GM10847 (cell line): Measurements from ENCODE around the gene MBD6.

ENCODE experiments used
- POLR2A ChIP-seq: IDR thresholded peaks from 2 replicates; pipeline ENCODE4 v1.6.1; 2011; ENCODE audit not compliant: insufficient read length; ENCODE audit errors: extremely low read depth

MBD6 gene

DNA sequence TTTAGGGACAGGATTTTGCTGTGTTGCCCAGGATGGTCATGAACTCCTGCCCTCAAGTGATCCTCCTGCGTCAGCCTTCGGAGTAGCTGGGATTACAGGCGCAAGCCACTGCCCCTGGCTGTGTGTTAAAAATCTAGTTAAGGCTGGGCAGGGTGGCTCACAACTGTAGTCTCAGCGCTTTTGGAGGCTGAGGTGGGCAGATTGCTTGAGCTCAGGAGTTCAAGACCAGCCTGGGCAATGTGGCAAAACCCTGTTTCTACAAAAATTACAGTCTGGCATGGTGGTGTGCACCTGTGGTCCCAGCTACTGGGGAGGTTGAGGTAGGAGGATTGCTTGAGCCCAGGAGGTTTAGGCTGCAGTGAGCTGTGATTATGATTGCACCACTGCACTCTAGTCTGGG lies 11.5 kb upstream of the MBD6 start:
- no peak for TF ChIP-seq POLR2A

DNA sequence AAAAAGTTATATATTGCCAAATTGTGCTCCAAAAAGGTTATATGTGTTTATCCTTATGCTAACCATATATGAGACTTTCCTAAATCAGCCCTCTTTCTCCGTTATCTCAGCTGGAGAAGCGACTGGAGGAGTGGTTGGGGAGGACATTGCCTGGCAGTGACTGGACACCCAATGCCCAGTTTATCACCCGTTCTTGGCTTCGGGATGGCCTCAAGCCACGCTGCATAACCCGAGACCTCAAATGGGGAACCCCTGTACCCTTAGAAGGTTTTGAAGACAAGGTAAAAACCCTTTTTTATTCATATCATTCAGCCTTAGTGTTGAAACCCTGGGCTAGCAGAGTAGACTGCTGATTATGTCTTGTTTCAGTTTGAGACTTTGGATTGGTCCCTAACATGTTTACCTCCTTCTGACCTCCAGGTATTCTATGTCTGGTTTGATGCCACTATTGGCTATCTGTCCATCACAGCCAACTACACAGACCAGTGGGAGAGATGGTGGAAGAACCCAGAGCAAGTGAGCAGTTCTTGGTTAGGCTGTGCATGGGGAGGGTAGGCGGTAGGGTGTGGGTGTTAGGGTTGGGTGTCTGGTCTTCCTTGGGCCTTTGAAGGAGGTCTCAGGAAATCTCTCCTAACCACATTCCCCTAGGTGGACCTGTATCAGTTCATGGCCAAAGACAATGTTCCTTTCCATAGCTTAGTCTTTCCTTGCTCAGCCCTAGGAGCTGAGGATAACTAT lies 10.9 kb upstream of the MBD6 start:
- no peak for TF ChIP-seq POLR2A

DNA sequence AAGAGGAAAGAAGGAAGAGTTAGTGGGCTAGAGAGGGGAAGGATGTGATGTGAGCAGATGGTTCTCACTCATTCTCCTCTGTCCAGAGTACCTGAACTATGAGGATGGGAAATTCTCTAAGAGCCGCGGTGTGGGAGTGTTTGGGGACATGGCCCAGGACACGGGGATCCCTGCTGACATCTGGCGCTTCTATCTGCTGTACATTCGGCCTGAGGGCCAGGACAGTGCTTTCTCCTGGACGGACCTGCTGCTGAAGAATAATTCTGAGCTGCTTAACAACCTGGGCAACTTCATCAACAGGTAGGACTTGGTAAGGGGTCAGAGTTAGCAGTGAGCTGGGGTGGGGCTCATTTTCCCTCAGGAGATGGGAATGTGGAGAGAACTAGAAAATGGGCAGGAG lies 10.0 kb upstream of the MBD6 start:
- no peak for TF ChIP-seq POLR2A

DNA sequence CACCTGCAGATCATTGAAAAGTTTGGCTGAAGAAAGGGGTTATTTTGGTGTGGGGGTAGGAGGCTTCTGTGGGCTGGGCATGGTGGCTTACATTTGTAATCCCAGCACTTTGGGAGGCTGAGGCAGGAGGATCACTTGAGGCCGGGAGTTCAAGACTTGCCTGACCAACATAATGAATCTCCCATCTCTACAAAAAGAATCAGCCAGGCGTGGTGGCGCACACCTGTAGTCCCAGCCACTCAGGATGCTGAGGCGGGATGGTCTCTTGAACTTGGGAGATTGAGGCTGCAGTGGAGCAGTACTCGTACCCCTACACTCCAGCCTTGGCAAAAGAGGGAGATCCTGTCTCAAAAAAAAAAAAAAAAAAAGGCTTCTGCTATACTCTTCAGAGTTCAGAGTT lies 9.4 kb upstream of the MBD6 start:
- TF ChIP-seq POLR2A: no peak

DNA sequence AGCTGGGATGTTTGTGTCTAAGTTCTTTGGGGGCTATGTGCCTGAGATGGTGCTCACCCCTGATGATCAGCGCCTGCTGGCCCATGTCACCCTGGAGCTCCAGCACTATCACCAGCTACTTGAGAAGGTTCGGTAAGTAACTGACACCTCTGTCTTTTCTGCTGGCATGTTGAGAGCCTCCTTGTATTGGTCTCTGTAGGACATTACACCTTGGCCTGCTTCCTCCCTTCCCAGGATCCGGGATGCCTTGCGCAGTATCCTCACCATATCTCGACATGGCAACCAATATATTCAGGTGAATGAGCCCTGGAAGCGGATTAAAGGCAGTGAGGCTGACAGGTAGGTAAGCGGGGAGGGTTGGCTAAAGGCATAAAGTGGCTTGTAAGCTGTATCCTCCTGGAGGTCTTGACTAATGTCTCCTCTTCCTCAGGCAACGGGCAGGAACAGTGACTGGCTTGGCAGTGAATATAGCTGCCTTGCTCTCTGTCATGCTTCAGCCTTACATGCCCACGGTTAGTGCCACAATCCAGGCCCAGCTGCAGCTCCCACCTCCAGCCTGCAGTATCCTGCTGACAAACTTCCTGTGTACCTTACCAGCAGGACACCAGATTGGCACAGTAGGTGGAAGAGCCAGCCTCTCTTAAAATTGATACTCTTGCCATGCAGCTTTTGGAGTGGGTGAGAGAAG lies 7.8 kb upstream of the MBD6 start:
- TF ChIP-seq POLR2A: no peak

DNA sequence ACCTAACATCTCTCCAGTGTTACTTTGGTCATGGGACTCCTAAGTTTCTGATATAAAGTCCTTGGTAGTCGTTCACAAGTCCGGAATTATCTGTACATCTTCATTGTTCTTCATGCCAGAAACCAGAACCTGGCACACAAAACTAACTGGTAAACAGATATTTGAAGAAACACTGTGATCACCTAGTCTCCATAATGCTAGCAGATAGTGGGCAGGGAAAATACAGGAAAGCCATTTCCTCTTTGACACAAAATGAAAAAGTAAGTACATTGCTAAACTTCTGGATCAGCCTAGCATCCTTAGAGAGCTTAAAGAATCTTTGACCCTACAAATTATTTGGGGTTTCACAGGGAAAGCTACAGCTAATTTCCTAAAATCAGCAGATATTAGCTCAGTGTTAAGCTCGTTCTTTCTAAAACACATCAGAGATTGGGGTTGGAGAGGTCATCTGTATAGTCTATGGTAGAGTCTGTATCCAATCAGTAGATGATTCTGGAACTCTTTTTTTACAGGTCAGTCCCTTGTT lies 7.2 kb upstream of the MBD6 start:
- TF ChIP-seq POLR2A: no peak

DNA sequence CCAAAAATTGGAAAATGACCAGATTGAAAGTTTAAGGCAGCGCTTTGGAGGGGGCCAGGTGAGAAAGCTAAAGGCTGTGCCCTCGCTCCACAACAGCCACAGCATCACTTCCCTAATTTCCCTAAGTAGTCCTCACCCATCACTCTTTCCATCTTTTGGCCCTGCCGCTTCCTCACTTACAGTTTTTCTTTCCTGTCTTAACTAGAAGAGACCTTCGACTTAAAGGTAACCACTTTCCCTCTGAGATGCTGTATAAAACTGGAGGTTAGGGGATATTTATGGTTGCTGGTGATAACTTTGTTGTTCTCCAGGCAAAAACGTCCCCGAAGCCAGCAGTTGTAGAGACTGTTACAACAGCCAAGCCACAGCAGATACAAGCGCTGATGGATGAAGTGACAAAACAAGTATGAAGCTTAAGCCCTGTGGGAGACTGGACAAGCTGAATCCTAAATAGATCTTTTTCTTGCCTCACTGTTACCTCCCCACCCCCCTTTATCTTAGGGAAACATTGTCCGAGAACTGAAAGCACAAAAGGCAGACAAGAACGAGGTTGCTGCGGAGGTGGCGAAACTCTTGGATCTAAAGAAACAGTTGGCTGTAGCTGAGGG lies 6.6 kb upstream of the MBD6 start:
- TF ChIP-seq POLR2A: no peak

DNA sequence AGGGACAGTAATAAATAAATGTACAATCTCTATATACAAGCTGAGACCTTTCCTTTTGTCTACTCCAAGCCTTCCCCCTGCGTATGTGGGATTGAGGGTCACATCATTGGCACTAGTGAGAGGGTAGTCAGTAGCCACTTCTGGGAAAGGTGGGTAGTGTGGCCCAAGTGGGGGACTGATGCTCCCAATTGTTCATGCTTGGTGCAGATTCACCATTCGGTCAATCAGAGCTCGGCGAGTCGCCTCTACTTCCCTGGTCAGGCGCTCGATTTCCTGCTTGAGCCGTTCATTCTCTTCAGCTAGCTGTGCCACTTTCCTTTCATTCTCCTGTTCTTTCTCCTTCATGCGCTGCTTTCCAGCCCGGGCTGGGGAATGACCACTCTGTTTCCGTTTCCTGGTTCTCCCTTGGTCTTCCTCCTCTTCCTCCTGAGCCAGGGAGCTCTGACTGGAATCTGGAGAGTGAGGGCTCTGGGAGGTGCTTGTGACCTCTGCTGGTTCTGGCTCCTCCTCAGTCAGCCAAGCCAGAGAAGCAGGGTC lies 5.9 kb upstream of the MBD6 start:
- TF ChIP-seq POLR2A: no peak

DNA sequence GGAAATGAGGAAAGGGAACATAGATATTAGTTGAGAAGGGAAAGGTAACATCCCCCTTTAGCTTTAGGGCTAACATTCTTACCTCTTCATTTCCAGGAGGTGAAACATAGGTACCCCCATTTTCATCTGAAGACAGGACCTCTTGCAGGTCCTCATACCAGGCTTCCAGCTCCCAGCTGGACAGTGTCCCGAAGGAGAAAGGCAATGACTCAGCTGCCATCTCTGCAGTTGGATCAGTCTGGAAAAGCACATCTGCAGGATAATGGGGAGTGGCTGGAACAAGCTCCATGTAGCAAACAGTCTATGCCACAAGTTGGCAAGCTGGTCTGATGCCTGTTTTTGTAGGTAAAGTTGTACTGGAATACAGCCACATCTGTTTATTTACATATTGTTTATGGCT lies 5.4 kb upstream of the MBD6 start:
- no peak for TF ChIP-seq POLR2A

DNA sequence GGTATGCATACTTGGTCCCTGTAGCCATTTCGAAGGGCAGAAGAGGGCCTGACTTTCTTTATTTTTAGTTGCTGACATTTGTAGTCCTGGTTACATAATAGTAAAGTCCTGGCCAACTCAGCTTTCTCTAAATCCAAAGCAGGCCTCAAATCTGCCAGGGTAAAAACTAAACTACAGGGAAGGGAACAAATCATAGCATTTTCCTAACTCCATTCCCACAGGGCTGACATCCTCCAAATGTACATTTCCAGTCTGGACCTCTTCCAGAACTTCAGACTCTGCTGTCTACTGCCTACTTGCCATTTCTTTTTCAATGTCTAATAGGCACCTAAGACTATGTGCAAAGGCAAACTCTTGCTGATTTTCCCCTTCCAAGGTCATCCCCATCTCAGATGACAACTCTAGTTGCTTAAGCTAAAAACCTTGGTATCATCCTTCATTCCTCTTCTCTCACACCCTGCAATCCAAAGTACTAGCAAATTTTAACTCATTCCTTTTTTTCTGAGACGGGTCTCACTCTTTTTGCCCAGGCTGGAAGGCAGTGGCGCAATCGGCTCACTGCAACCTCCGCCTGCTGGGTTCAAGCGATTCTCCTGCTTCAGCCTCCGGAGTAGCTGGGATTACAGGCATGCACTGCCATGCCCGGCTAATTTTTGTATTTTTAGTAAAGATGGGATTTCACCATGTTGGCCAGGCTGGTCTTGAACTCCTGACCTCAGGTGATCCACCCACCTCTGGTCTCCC lies 4.3 kb upstream of the MBD6 start:
- TF ChIP-seq POLR2A: no peak

DNA sequence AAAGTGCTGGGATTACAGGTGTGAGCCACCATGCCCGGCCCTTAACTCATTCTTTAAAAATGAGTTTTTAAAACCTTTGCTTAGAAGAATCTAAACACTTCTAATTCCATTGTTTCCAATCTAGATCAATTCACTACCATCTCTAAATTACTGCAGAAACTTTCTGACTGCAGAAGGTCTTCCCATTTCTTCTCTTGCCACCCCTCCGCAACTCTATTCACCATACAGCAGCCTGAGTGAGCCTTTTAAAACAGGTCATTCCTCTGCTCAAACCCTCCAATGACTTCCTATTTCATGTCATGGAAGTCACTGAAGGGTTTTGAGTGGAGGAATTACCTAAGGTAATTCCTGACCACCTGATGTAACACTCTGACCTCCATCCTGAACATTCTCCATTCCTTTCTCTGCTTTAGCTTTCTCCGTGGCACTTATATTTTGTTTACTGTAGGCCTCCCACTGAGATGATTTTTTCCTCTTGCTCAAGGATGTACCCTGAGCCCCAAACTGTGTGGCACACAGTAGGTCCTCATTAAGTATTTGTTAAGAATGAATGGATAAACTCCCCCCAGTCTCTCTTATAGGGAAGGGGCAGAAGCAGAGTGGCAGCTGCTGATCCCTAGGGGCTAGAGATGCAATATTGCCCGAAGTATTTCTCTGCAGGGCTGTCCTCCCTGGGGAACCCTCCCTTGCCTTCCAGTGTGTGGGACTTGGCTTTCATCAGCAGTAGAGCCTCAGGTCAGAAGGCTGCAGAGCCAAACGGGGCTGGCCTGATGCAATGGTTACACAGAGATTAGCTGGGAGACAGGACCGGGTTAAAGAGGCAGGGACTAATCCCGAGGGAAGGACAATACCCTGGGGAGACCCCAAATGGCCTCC lies 3.5 kb upstream of the MBD6 start:
- no peak for TF ChIP-seq POLR2A

DNA sequence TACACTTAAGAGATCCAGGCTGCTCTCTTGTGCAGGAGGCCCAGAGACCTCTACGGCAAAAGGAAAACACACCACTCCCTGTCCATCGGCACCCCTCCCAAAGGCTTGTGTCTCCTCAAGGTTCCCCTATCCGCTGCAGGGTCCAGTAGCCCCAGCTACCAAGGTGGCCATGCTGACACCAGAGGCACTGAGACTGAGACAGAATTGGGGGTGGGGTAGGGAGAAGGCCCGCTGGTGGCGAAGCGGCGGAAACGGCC lies 2.9 kb upstream of the MBD6 start:
- TF ChIP-seq POLR2A: no peak

DNA sequence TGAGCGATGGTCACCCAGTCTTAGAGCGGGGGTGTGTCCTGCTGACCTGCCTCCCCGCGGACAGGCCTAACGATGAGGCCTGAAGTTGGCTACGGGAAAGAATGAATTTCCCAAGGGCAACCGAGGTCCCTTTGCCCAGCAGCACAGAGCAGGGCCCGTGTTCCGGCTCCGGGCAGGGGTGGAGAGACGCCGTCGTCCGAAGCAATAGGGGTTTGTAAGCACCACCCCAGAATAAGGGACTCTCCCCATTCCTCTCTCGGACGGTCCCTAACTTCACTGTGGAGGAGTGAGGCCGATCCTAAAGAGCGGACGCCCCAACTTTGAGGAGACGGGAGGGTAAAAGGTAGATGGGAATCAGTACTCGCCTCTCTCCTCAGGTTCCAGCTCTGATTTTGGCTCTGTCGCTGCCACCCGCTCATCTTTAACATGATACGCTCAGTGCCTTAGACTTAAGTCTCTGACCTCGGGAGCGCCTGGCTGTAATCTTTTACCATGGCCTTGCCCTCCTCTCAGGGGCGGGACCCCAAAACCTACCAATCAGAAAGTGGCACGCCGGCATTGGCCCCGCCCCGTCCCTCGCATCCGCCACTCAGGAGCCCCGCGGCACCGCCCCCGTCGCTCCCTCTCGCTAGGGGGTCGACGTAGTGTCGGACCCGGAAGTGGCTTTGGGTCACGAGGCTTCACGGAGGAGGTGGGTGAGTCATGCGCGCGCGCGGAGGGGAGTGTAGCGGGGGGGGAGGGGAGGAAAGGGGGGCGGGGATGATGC lies 2.4 kb upstream of the MBD6 start, which contains the start of gene DDIT3:
Gene DDIT3 (minus strand): TSS at position 462 of the 766 bp plus-strand sequence. CDS start 3,108 bp downstream, outside the sequence.
- peak; percentile 98 for TF ChIP-seq POLR2A
